Measurements from ENCODE around the gene COBL. TPM values are rescaled to one million over a fixed set of nuclear protein-coding genes. Genes with fewer than 3 reads are reported as not detected.

COBL gene
- total RNA-seq, 1 donor from 2014 or later = 6.3 TPM

DNA sequence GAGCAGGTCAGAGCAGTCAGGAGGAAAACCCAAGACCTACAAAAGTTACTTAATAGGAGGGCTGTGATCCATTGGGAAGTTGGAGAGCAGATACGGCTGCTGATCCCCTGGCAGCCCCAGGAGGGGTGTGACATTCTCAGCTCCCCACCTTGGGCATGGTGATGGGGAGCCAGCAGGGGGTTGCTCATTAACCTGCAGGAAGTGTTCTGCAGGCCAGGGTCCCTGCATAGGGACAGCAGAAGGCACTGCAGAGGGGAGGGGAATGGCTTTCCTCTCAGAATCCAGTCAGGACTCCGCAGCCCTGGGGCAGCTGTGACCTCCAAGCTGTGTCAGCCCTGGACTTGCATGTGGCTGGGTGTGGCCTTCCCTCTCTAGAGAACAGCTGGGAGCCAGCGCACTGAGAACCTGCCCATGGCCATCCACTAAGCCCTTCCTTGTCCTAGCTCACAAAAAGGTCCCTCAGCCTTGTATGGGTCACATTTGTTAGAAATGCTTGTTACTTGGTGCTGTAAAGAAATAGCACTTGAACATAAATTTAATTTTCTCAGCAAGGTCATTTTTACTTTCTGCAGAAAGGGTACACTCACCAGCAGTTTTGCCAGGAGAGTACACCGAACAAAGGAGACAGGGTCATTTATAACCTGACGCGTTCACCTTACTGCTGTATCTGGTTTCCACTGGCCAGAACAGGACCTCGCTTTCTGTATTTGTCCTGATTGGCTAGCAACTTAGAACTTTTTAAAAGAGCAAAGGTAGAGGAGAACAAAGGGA, 169.6 kb downstream of the COBL start:
- DNase-seq (ENCODE audit: low spot score) = no peak
- Histone ChIP-seq H3K4me2 (no peak overlapping the region), H3K4me1 (no peaks in the 10 kb centered on the region), H4K20me1 (ENCODE audit: low read depth) (no peaks in the 10 kb centered on the region), H2AFZ (replicated peaks) (no peak overlapping the region), H3F3A (ENCODE audit: low read depth) (no peaks in the 10 kb centered on the region), H3K36me3 (no peaks in the 10 kb centered on the region), H3K9ac (no peak overlapping the region), H3K27me3 (no peaks in the 10 kb centered on the region), H3K27ac (no peak overlapping the region), H3K9me3 (ENCODE audit: low read depth) (no peaks in the 10 kb centered on the region), H3K79me2 (ENCODE audit: low read depth) (no peaks in the 10 kb centered on the region), H3K4me3 (no peak overlapping the region)
- Mint-ChIP-seq H3K9me3 (peaks cover 16% of the 10 kb centered on the region), H3K27me3 (ENCODE audit: insufficient read depth, low read depth) (peaks cover 5% of the 10 kb centered on the region), H3K27ac (no peak overlapping the region), H3K36me3 (no peaks in the 10 kb centered on the region), H3K4me1 (no peaks in the 10 kb centered on the region), H3K4me3 (no peak overlapping the region)
- TF ChIP-seq, protein P1, sequence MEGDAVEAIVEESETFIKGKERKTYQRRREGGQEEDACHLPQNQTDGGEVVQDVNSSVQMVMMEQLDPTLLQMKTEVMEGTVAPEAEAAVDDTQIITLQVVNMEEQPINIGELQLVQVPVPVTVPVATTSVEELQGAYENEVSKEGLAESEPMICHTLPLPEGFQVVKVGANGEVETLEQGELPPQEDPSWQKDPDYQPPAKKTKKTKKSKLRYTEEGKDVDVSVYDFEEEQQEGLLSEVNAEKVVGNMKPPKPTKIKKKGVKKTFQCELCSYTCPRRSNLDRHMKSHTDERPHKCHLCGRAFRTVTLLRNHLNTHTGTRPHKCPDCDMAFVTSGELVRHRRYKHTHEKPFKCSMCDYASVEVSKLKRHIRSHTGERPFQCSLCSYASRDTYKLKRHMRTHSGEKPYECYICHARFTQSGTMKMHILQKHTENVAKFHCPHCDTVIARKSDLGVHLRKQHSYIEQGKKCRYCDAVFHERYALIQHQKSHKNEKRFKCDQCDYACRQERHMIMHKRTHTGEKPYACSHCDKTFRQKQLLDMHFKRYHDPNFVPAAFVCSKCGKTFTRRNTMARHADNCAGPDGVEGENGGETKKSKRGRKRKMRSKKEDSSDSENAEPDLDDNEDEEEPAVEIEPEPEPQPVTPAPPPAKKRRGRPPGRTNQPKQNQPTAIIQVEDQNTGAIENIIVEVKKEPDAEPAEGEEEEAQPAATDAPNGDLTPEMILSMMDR (IDR thresholded peaks at IDR 0.05) = no peak
- TF ChIP-seq EZH2 (IDR thresholded peaks at IDR 0.05) (no peak), EZH2phosphoT487 (IDR thresholded peaks at IDR 0.05) (no peak)

GRCh38 chr7:51144178-51144577, 172.4 kb downstream of the COBL start:
- TF ChIP-seq EZH2 (IDR thresholded peaks at IDR 0.05) (no peak), EZH2phosphoT487 (IDR thresholded peaks at IDR 0.05) (no peak)
- TF ChIP-seq, protein P1 (IDR thresholded peaks at IDR 0.05) = no peak
- H3K27me3 Mint-ChIP-seq (ENCODE audit: insufficient read depth, low read depth) = peaks cover 5% of the 10 kb centered on the region
- no peak overlapping the region for H3K9ac ChIP-seq
- H3K27ac ChIP-seq = no peak overlapping the region
- H3K27ac Mint-ChIP-seq = no peak overlapping the region
- peaks cover 14% of the 10 kb centered on the region for H3K9me3 Mint-ChIP-seq
- no peak overlapping the region for H2AFZ ChIP-seq (replicated peaks)
- H3K4me1 Mint-ChIP-seq = peaks cover 5% of the 10 kb centered on the region
- H3K4me1 ChIP-seq = no peaks in the 10 kb centered on the region
- no peak overlapping the region for H3K4me2 ChIP-seq
- no peak for DNase-seq (ENCODE audit: low spot score)
- H3K4me3 ChIP-seq = no peak overlapping the region
- H3K36me3 ChIP-seq = no peaks in the 10 kb centered on the region
- no peaks in the 10 kb centered on the region for H3K9me3 ChIP-seq (ENCODE audit: low read depth)
- no peaks in the 10 kb centered on the region for H3K79me2 ChIP-seq (ENCODE audit: low read depth)
- H3F3A ChIP-seq (ENCODE audit: low read depth) = no peaks in the 10 kb centered on the region
- no peaks in the 10 kb centered on the region for H4K20me1 ChIP-seq (ENCODE audit: low read depth)
- no peaks in the 10 kb centered on the region for H3K27me3 ChIP-seq
- no peak overlapping the region for H3K4me3 Mint-ChIP-seq
- no peaks in the 10 kb centered on the region for H3K36me3 Mint-ChIP-seq

DNA sequence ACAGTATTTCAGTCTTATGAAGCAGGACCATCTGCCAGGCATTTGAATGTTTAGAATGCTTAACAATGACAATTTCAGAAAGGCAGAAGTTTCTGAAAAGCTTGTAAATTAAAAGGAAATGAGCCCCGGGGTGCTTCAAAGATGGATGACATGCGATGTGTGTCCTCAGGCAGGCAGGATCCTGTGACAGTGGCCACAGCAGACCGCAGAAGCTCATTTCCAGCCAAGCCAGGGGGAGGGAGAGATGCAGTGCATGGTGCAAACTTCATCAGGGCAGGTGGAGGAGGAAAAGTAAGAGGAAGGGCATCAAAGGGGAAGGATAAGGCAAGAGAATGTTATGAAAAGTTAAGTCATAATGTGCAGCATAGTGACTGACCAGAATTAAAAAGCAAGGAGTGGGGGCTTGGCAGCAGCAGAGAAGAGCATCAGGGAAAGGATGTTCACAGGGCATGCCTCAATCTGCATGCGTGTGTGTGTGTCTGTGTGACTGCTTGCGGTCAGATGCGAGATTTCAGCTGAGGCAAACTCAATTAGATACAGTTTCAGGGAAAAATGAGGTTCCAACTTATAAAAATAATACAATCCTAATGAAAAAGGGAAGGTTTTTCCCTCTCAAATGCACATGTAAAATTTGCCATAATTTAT, 173.7 kb downstream of the COBL start:
- Mint-ChIP-seq H3K27ac (no peak overlapping the region), H3K36me3 (no peaks in the 10 kb centered on the region), H3K4me3 (no peak overlapping the region), H3K4me1 (peaks cover 11% of the 10 kb centered on the region), H3K27me3 (ENCODE audit: insufficient read depth, low read depth) (peaks cover 5% of the 10 kb centered on the region), H3K9me3 (peaks cover 4% of the 10 kb centered on the region)
- DNase-seq (ENCODE audit: low spot score) = no peak
- no peak overlapping the region for H3K4me3 ChIP-seq
- H3K27me3 ChIP-seq = no peaks in the 10 kb centered on the region
- no peak overlapping the region for H2AFZ ChIP-seq (replicated peaks)
- no peaks in the 10 kb centered on the region for H3K79me2 ChIP-seq (ENCODE audit: low read depth)
- no peak overlapping the region for H3K4me2 ChIP-seq
- H3F3A ChIP-seq (ENCODE audit: low read depth) = no peaks in the 10 kb centered on the region
- H3K4me1 ChIP-seq = no peaks in the 10 kb centered on the region
- no peak overlapping the region for H3K27ac ChIP-seq
- no peak for TF ChIP-seq EZH2phosphoT487 (IDR thresholded peaks at IDR 0.05)
- TF ChIP-seq, protein P1 (IDR thresholded peaks at IDR 0.05) = no peak
- TF ChIP-seq EZH2 (IDR thresholded peaks at IDR 0.05) = no peak
- H3K9me3 ChIP-seq (ENCODE audit: low read depth) = no peaks in the 10 kb centered on the region
- no peak overlapping the region for H3K9ac ChIP-seq
- H4K20me1 ChIP-seq (ENCODE audit: low read depth) = no peaks in the 10 kb centered on the region
- no peaks in the 10 kb centered on the region for H3K36me3 ChIP-seq
